ENCODE data around the gene TRIM5.
A peak's percentile ranks its signal among the peaks of the same experiment; 100 is the strongest.
"Not testable (repeated sequence)": the region's sequence is repeated elsewhere in the genome, so short reads cannot be mapped to it uniquely, and the experiment has no call there.

Gene TRIM5

GRCh38 chr11:5684646-5685362 lies at the start of gene TRIM5:
TRIM5 (minus strand) TSS chr11:5685074; CDS start chr11:5680177, 4,897 bp downstream.
- Histone ChIP-seq H3K4me3 (peak within 1 kb of the TSS; percentile 58 to 75 (median 66)), H3K27ac (peak within 1 kb of the TSS; percentile 55 to 89 (median 82)), H3K9me3 (replicated peaks in 1 of 11) (peaks cover 0 to 14% (median 4%) of the 10 kb centered on the region in 11 experiments; a peak in 8 of 22 replicates), H3K36me3 (peaks cover 5 to 25% (median 20%) of the 10 kb centered on the region in 11 experiments), H3K4me2 (peak within 1 kb of the TSS; percentile 80 to 97 (median 94)), H3K27me3 (no peaks in the 10 kb centered on the region), H4K20me1 (peaks cover 0 to 23% (median 0%) of the 10 kb centered on the region in 11 experiments; a peak in 4 of 22 replicates), H3K4me1 (peaks cover 16 to 31% (median 20%) of the 10 kb centered on the region in 10 experiments), H3K9ac (peak within 1 kb of the TSS; percentile 72 to 83 (median 79))
- TF ChIP-seq Cebpa-rat (IDR thresholded peaks at IDR 0.05) = no peak

- Histone ChIP-seq H3K4me1 (no peaks in the 10 kb centered on the region), H3K27me3 (no peaks in the 10 kb centered on the region), H3K27ac (no peak overlapping the region), H3K36me3 (no peaks in the 10 kb centered on the region), H3K4me3 (no peak overlapping the region), H3K4me2 (no peak overlapping the region), H4K20me1 (no peaks in the 10 kb centered on the region), H3K9ac (no peak overlapping the region), H3K9me3 (replicated peaks in 1 of 11) (no peaks in the 10 kb centered on the region)
- no peak for TF ChIP-seq Cebpa-rat (IDR thresholded peaks at IDR 0.05)
Measured at GRCh38 chr11:5727691-5728090, 42.8 kb upstream of the TRIM5 start.

GRCh38 chr11:5726351-5726750 lies 41.5 kb upstream of the TRIM5 start:
- no peak overlapping the region for H3K27ac ChIP-seq
- no peak overlapping the region for H3K4me3 ChIP-seq
- no peaks in the 10 kb centered on the region for H4K20me1 ChIP-seq
- no peaks in the 10 kb centered on the region for H3K27me3 ChIP-seq
- H3K36me3 ChIP-seq = no peaks in the 10 kb centered on the region
- H3K9ac ChIP-seq = no peak overlapping the region
- TF ChIP-seq Cebpa-rat (IDR thresholded peaks at IDR 0.05) = no peak
- H3K9me3 ChIP-seq (replicated peaks in 1 of 11) = no peaks in the 10 kb centered on the region
- no peaks in the 10 kb centered on the region for H3K4me1 ChIP-seq
- no peak overlapping the region for H3K4me2 ChIP-seq

DNA sequence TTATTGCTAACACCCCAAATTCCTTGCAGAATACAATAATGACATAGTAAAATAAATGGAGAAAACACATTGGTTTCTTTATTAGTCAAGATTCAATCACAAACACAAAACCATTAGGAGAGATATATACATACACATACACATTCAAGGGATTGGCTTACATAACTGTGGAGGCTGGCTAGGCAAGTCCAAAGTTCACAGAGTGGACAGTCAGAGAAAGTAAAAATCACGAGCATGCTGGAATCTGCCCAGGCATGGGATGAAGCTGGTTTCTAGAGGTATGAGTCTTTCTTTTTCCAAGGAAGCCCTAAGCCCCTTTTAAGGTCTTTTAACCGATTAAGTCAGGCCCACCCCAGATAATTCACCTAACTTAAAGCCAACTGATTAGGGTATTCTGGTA lies 37.7 kb upstream of the TRIM5 start:
- no peak overlapping the region for H3K9ac ChIP-seq
- H4K20me1 ChIP-seq = no peaks in the 10 kb centered on the region
- no peaks in the 10 kb centered on the region for H3K4me1 ChIP-seq
- no peaks in the 10 kb centered on the region for H3K9me3 ChIP-seq (replicated peaks in 1 of 11)
- H3K27ac ChIP-seq = no peak overlapping the region
- TF ChIP-seq Cebpa-rat (IDR thresholded peaks at IDR 0.05) = no peak
- no peaks in the 10 kb centered on the region for H3K27me3 ChIP-seq
- H3K4me3 ChIP-seq = no peak overlapping the region
- peaks cover 0 to 9% (median 0%) of the 10 kb centered on the region in 11 experiments; a peak in 2 of 22 replicates for H3K36me3 ChIP-seq
- no peak overlapping the region for H3K4me2 ChIP-seq

- Histone ChIP-seq H3K36me3 (peaks cover 0 to 9% (median 0%) of the 10 kb centered on the region in 11 experiments; a peak in 2 of 22 replicates), H4K20me1 (no peaks in the 10 kb centered on the region), H3K9ac (no peak overlapping the region), H3K27ac (no peak overlapping the region), H3K27me3 (no peaks in the 10 kb centered on the region), H3K4me2 (peak overlapping the region in 1 of 11 experiments; percentile 1; a peak in 1 of 22 replicates), H3K4me3 (no peak overlapping the region), H3K9me3 (replicated peaks in 1 of 11) (peaks cover 0 to 7% (median 3%) of the 10 kb centered on the region in 11 experiments; a peak in 4 of 22 replicates), H3K4me1 (no peaks in the 10 kb centered on the region)
- TF ChIP-seq Cebpa-rat (IDR thresholded peaks at IDR 0.05) = 0 out of 22 replicates have a peak, but pooled peaks of 1 of the 11 experiments have one; percentile 16
Measured at GRCh38 chr11:5719703-5720495, 35.0 kb upstream of the TRIM5 start.

- H4K20me1 ChIP-seq; H3K27me3 ChIP-seq; H3K9ac ChIP-seq; H3K27ac ChIP-seq; H3K4me2 ChIP-seq; H3K4me1 ChIP-seq; H3K4me3 ChIP-seq; H3K9me3 ChIP-seq (replicated peaks in 1 of 11): not testable (repeated sequence)
- peaks cover 0 to 16% (median 0%) of the 10 kb centered on the region in 11 experiments; a peak in 8 of 22 replicates for H3K36me3 ChIP-seq
Measured at GRCh38 chr11:5716518-5716917, 31.6 kb upstream of the TRIM5 start.

DNA sequence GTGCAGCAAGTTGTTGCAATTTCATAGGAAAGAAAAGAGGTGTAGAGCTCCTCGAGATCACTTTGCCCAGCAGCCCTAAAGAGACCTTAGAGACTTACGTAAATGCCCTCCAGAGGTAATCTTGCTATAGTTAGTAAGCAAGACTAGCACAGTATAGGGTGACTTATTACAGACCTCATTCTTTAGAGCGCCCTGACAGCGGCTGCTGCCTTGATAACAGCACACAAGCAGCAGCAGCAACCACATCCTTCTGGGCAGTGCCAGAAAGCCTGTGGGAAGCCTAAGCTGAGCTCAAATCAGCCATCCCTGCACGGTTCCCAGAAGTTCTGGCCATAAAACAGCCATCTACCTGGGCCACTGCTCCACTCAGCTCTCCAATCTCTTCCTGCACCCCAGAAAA lies 28.8 kb upstream of the TRIM5 start:
- no peak overlapping the region for H3K9ac ChIP-seq
- no peak overlapping the region for H3K4me3 ChIP-seq
- H3K27ac ChIP-seq = no peak overlapping the region
- no peak overlapping the region for H3K4me2 ChIP-seq
- H4K20me1 ChIP-seq = peaks cover 0 to 9% (median 0%) of the 10 kb centered on the region in 11 experiments; a peak in 3 of 22 replicates
- peaks cover 0 to 7% (median 3%) of the 10 kb centered on the region in 11 experiments; a peak in 4 of 22 replicates for H3K9me3 ChIP-seq (replicated peaks in 1 of 11)
- TF ChIP-seq Cebpa-rat (IDR thresholded peaks at IDR 0.05) = no peak
- H3K36me3 ChIP-seq = peaks cover 13 to 39% (median 27%) of the 10 kb centered on the region in 11 experiments
- no peaks in the 10 kb centered on the region for H3K4me1 ChIP-seq
- H3K27me3 ChIP-seq = no peaks in the 10 kb centered on the region

DNA sequence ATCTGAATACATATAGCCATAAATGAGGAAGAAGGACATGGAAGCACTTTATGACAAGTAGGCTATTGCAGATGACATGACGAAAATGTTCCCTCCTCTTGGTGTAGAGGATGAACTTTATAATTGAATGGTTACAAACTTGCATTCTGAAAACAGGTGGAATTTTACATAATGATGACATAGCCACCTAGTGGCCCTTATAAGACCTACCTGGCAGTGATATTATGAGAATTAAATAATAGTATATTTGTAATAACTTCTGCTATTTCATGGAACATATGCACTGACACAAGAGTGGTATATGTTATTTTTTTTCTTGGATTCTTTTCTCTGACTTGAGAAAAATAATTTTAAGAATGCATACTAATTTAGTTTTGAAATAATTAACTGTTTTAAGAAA lies 27.6 kb upstream of the TRIM5 start:
- Histone ChIP-seq H3K4me1 (no peaks in the 10 kb centered on the region), H4K20me1 (peaks cover 0 to 9% (median 0%) of the 10 kb centered on the region in 11 experiments; a peak in 4 of 22 replicates), H3K4me3 (no peak overlapping the region), H3K4me2 (no peak overlapping the region), H3K9ac (no peak overlapping the region), H3K36me3 (peaks cover 25 to 51% (median 39%) of the 10 kb centered on the region in 11 experiments), H3K27ac (no peak overlapping the region), H3K9me3 (replicated peaks in 1 of 11) (peaks cover 0 to 7% (median 3%) of the 10 kb centered on the region in 11 experiments; a peak in 4 of 22 replicates), H3K27me3 (no peaks in the 10 kb centered on the region)
- no peak for TF ChIP-seq Cebpa-rat (IDR thresholded peaks at IDR 0.05)

DNA sequence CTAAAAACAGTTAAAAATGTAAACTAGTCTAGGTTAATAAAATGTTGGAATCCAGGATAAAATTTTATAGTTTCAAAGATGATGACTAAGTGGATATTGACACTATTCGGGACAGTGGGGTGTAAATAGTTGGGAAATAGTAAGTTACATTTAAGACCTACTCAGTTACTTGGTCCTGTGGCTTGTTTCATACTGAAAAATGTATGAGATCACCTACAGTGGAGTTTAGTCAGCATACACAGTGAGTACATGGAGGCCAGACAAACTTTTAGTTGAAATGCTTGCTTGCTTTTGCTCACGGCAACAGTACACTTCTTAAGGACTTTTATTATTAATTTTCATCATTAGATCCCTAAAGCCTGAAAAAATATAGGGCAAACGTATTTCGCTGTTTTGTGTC lies 20.8 kb upstream of the TRIM5 start:
- Histone ChIP-seq H3K4me1 (peaks cover 0 to 8% (median 2%) of the 10 kb centered on the region in 10 experiments; a peak in 10 of 20 replicates), H4K20me1 (peaks cover 0 to 50% (median 0%) of the 10 kb centered on the region in 11 experiments; a peak in 10 of 22 replicates), H3K9me3 (replicated peaks in 1 of 11) (peaks cover 0 to 9% (median 0%) of the 10 kb centered on the region in 11 experiments; a peak in 1 of 22 replicates), H3K9ac (no peak overlapping the region), H3K4me2 (no peak overlapping the region), H3K4me3 (no peak overlapping the region), H3K27ac (no peak overlapping the region), H3K27me3 (no peaks in the 10 kb centered on the region), H3K36me3 (peaks cover 80 to 96% (median 93%) of the 10 kb centered on the region in 11 experiments)
- TF ChIP-seq Cebpa-rat (IDR thresholded peaks at IDR 0.05) = no peak
